HepG2 (cell line): ENCODE data around the gene WDR5B. TPM values are rescaled to one million over a fixed set of nuclear protein-coding genes. Genes with fewer than 3 reads are reported as not detected.
"Not testable (repeated sequence)": the region's sequence is repeated elsewhere in the genome, so short reads cannot be mapped to it uniquely, and the experiment has no call there.

Source experiments
- CBFB ChIP-seq: sonication (generic); formaldehyde crosslinking; IDR thresholded peaks from 2 replicates; pipeline ENCODE4 v1.4.0; 2020; ENCODE audit warnings: missing genetic modification reagents
- CREM ChIP-seq, 2 experiments: sonication (generic) in 1 of 2; formaldehyde crosslinking in 1 of 2; IDR thresholded peaks; 2 replicates each; pipeline versions ENCODE4 v1.4.0 to v1.6.1; 2016 to 2020; ENCODE audit warnings: antibody characterized with exemption in 1 of 2, mild to moderate bottlenecking in 1 of 2, missing genetic modification reagents in 1 of 2
- FOXA1 ChIP-seq, 2 experiments: fragments of 450-650 bp in 1 of 2; sonication (generic) in 1 of 2; formaldehyde crosslinking in 1 of 2; IDR thresholded peaks; 2 replicates each; pipeline versions ENCODE4 v1.4.0 to v1.6.1; 2016 to 2020; ENCODE audit warnings: missing genetic modification reagents in 1 of 2
- HNF1B ChIP-seq: sonication (generic); formaldehyde crosslinking; IDR thresholded peaks from 2 replicates; pipeline ENCODE4 v1.5.1; 2020; ENCODE audit warnings: mild to moderate bottlenecking, moderate library complexity, missing genetic modification reagents
- HNF4A ChIP-seq: sonication (generic); formaldehyde crosslinking; IDR thresholded peaks from 2 replicates; pipeline ENCODE4 v1.4.0; 2020; ENCODE audit warnings: missing genetic modification reagents
- JUND ChIP-seq: sonication (generic); formaldehyde crosslinking; IDR thresholded peaks from 2 replicates; pipeline ENCODE4 v1.8.0; 2022; ENCODE audit warnings: mild to moderate bottlenecking, missing genetic modification reagents
- NFE2 ChIP-seq: sonication (generic); formaldehyde crosslinking; IDR thresholded peaks from 2 replicates; pipeline ENCODE4 v1.4.0; 2020; ENCODE audit warnings: missing genetic modification reagents
- NFE2L2 ChIP-seq: fragments of 150-350 bp; IDR thresholded peaks from 2 replicates; pipeline ENCODE4 v1.6.1; 2014; ENCODE audit warnings: low read length
- NR2C2 ChIP-seq: sonication (generic); formaldehyde crosslinking; IDR thresholded peaks from 2 replicates; pipeline ENCODE4 v1.4.0; 2020; ENCODE audit warnings: missing genetic modification reagents, mild to moderate bottlenecking, moderate library complexity, borderline replicate concordance
- PPARG ChIP-seq: conservative IDR thresholded peaks from 2 replicates; pipeline ENCODE4 v1.6.1; 2016; ENCODE audit warnings: missing biosample characterization, missing genetic modification reagents
- RCOR2 ChIP-seq: IDR thresholded peaks from 2 replicates; pipeline ENCODE4 v1.6.1; 2016; ENCODE audit warnings: missing biosample characterization, missing genetic modification reagents
- SMARCC2 ChIP-seq: fragments of 450-650 bp; IDR thresholded peaks from 2 replicates; pipeline ENCODE4 v1.6.1; 2017; ENCODE audit warnings: antibody characterized with exemption, mild to moderate bottlenecking
- TFAP4 ChIP-seq: sonication (generic); IDR thresholded peaks from 2 replicates; pipeline ENCODE4 v1.6.1; 2016; ENCODE audit warnings: low read depth, borderline replicate concordance
- ZBTB20 ChIP-seq: sonication (generic); formaldehyde crosslinking; IDR thresholded peaks from 2 replicates; pipeline ENCODE4 v1.8.1; 2023; ENCODE audit warnings: missing genetic modification reagents, low read depth, mild to moderate bottlenecking, borderline replicate concordance
- ZBTB43 ChIP-seq: sonication (generic); formaldehyde crosslinking; conservative IDR thresholded peaks from 2 replicates; pipeline ENCODE4 v1.4.0; 2020; ENCODE audit warnings: missing genetic modification reagents
- ZFX ChIP-seq: sonication (generic); formaldehyde crosslinking; IDR thresholded peaks from 2 replicates; pipeline ENCODE4 v1.4.0; 2020; ENCODE audit warnings: mild to moderate bottlenecking, low read depth, missing genetic modification reagents, moderate library complexity
- ZNF160 ChIP-seq: sonication (generic); formaldehyde crosslinking; IDR thresholded peaks from 2 replicates; pipeline ENCODE4 v1.8.0; 2022; ENCODE audit warnings: mild to moderate bottlenecking, inconsistent platforms, missing genetic modification reagents
- ZNF264 ChIP-seq: sonication (generic); formaldehyde crosslinking; IDR thresholded peaks from 2 replicates; pipeline ENCODE4 v1.4.0; 2020; ENCODE audit warnings: missing genetic modification reagents
- ZNF607 ChIP-seq: sonication (generic); formaldehyde crosslinking; IDR thresholded peaks from 2 replicates; pipeline ENCODE4 v1.5.1; 2020; ENCODE audit warnings: missing genetic modification reagents, mild to moderate bottlenecking, borderline replicate concordance
- polyA plus RNA-seq, 8 experiments: library from polyadenylated mRNA; depleted of rRNA in 3 of 8; stranded (reverse) in 7 of 8; unstranded in 1 of 8; fragments of >200 nt; fragmentation: Illumina TruSeq in 4 of 8; extraction: Trizol in 4 of 8; gene quantifications; 2 replicates each; pipeline versions ENCODE4 v1.2.1 to v1.2.3, GENCODE V29; 2011 to 2016; ENCODE audit warnings: low read depth in 4 of 8, missing spikeins in 1 of 8, mixed read lengths in 1 of 8; ENCODE audit not compliant: insufficient read depth in 1 of 8
- total RNA-seq, 5 experiments: library from RNA; depleted of rRNA; stranded (reverse); fragments of >200 nt; fragmentation: Illumina TruSeq; extraction: Trizol; gene quantifications; 2 replicates each; pipeline ENCODE4 v1.2.3, GENCODE V29; 2016; ENCODE audit warnings: low read depth in 1 of 5
- TF ChIP-seq, protein P1 (sequence below): sonication (generic); formaldehyde crosslinking; IDR thresholded peaks from 2 replicates; pipeline ENCODE4 v1.4.0; 2020; ENCODE audit warnings: missing genetic modification reagents
- TF ChIP-seq, protein P2 (sequence below): sonication (generic); formaldehyde crosslinking; IDR thresholded peaks from 2 replicates; pipeline ENCODE4 v1.4.0; 2020; ENCODE audit warnings: missing genetic modification reagents

Gene WDR5B
- total and polyA plus RNA-seq, 2 of the 13 experiments (the other 11 are each of a cell fraction or from before 2014, with no cell fraction given), result 2.5 to 3.6 TPM

GRCh38 chr3:122365582-122366378, 50.1 kb downstream of the WDR5B start (continued):
- TF ChIP-seq HNF4A (peak; percentile 99), ZNF160 (CRISPR knock-in tag) (0 out of 2 replicates have a peak, but pooled peaks have one; percentile 49), RCOR2 (CRISPR knock-in tag) (peak; percentile 76), SMARCC2 (peak; percentile 98), NFE2 (peak; percentile 80; the same call in 1 of the 2 replicates), ZBTB20 (CRISPR knock-in tag) (peak; percentile 91; the same call in 1 of the 2 replicates), JUND (CRISPR knock-in tag) (peak; percentile 99), NFE2L2 (peak; percentile 82), CREM (IDR thresholded peaks at IDR 0.05) (peak; percentile 85), ZFX (CRISPR knock-in tag) (peak; percentile 50; the same call in 1 of the 2 replicates), TFAP4 (peak; percentile 44; the same call in 1 of the 2 replicates), ZNF607 (0 out of 2 replicates have a peak, but pooled peaks have one; percentile 34), HNF1B (peak; percentile 66; the same call in 1 of the 2 replicates), CBFB (CRISPR knock-in tag) (peak; percentile 62; the same call in 1 of the 2 replicates), FOXA1 (IDR thresholded peaks at IDR 0.05) (peak; percentile 85), FOXA1 (CRISPR knock-in tag; IDR thresholded peaks at IDR 0.05) (peak; percentile 95), ZNF264 (CRISPR knock-in tag) (peak; percentile 88), PPARG (CRISPR knock-in tag) (peak; percentile 96), ZBTB43 (peak; percentile 57; the same call in 1 of the 2 replicates), NR2C2 (CRISPR knock-in tag) (peak; percentile 62; the same call in 1 of the 2 replicates)
- not testable (repeated sequence) for TF ChIP-seq CREM (CRISPR knock-in tag; IDR thresholded peaks at IDR 0.05)
- TF ChIP-seq, protein P1, sequence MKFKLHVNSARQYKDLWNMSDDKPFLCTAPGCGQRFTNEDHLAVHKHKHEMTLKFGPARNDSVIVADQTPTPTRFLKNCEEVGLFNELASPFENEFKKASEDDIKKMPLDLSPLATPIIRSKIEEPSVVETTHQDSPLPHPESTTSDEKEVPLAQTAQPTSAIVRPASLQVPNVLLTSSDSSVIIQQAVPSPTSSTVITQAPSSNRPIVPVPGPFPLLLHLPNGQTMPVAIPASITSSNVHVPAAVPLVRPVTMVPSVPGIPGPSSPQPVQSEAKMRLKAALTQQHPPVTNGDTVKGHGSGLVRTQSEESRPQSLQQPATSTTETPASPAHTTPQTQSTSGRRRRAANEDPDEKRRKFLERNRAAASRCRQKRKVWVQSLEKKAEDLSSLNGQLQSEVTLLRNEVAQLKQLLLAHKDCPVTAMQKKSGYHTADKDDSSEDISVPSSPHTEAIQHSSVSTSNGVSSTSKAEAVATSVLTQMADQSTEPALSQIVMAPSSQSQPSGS (CRISPR knock-in tag), result peak; percentile 90
- TF ChIP-seq, protein P2, sequence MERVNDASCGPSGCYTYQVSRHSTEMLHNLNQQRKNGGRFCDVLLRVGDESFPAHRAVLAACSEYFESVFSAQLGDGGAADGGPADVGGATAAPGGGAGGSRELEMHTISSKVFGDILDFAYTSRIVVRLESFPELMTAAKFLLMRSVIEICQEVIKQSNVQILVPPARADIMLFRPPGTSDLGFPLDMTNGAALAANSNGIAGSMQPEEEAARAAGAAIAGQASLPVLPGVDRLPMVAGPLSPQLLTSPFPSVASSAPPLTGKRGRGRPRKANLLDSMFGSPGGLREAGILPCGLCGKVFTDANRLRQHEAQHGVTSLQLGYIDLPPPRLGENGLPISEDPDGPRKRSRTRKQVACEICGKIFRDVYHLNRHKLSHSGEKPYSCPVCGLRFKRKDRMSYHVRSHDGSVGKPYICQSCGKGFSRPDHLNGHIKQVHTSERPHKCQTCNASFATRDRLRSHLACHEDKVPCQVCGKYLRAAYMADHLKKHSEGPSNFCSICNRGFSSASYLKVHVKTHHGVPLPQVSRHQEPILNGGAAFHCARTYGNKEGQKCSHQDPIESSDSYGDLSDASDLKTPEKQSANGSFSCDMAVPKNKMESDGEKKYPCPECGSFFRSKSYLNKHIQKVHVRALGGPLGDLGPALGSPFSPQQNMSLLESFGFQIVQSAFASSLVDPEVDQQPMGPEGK (CRISPR knock-in tag), result peak; percentile 46; the same call in 1 of the 2 replicates
